ENCODE measurements around the gene UNC5A. TPM values are rescaled to one million over a fixed set of nuclear protein-coding genes. Genes with fewer than 3 reads are reported as not detected.
A peak's percentile ranks its signal among the peaks of the same experiment; 100 is the strongest.

Gene UNC5A
- total and polyA plus RNA-seq, 10 of the 15 experiments (the other 5 are each of a cell fraction or from before 2014, with no cell fraction given): not detected

- TF ChIP-seq RAD21 (IDR thresholded peaks at IDR 0.05; ENCODE audit: insufficient read depth, low read depth, low read length) (0 out of 2 replicates have a peak, but pooled peaks have one; percentile 2), CUX1 (IDR thresholded peaks at IDR 0.05; ENCODE audit: insufficient replicate concordance, low read depth, low read length) (no peak), NBN (IDR thresholded peaks at IDR 0.05) (no peak), SUZ12 (IDR thresholded peaks at IDR 0.05; ENCODE audit: unreplicated experiment) (peak; percentile 20)
Measured at GRCh38 chr5:176817841-176818377, 7.5 kb downstream of the UNC5A start (continued).

GRCh38 chr5:176818391-176819098 lies 8.2 kb downstream of the UNC5A start:
- Histone ChIP-seq H2AFZ (ENCODE audit: control insufficient read depth, low read depth, low read length) (0 out of 2 replicates have a peak overlapping the region, but pooled peaks have one; percentile 7), H3K9ac (ENCODE audit: control insufficient read depth, insufficient read depth, low read length) (no peak overlapping the region), H3K79me2 (ENCODE audit: control insufficient read depth, insufficient read depth, low read length) (no peaks in the 10 kb centered on the region), H3K4me1 (ENCODE audit: control insufficient read depth, insufficient read depth, low read length) (no peaks in the 10 kb centered on the region), H3K36me3 (ENCODE audit: control insufficient read depth in 2 of 2, insufficient read depth in 2 of 2, low read length in 1 of 2) (no peaks in the 10 kb centered on the region), H3K4me3 (no peak overlapping the region), H3K9me3 (replicated peaks; ENCODE audit: control insufficient read depth, insufficient read depth, low read length) (no peaks in the 10 kb centered on the region), H3K4me2 (ENCODE audit: control insufficient read depth, insufficient read depth) (0 out of 2 replicates have a peak overlapping the region, but pooled peaks have one; percentile 25), H3K27me3 (replicated peaks in 1 of 2; ENCODE audit: control insufficient read depth in 2 of 2, insufficient read depth in 2 of 2, low read length in 1 of 2) (peaks cover 0 to 12% of the 10 kb centered on the region in 2 experiments; a peak in 2 of 4 replicates), H3K27ac (ENCODE audit: control insufficient read depth, insufficient read depth) (no peak overlapping the region), H4K20me1 (ENCODE audit: control insufficient read depth, insufficient read depth) (no peaks in the 10 kb centered on the region; the same call in 1 of the 2 replicates)
- FAIRE-seq: no peak
- BruUV-seq (replicated peaks): no TSS peak
- peak; percentile 34 for DNase-seq (ENCODE audit: low read depth, low spot score)
- ChIA-PET RAD21 (ENCODE audit: unreplicated experiment) (interaction anchor here (1.3 kb wide), 1 partner anchor 158 kb away, joined by 3 read pairs; no protein-coding TSS in a partner anchor), CTCF (interaction anchor here (1.1 kb wide), 1 partner anchor 158 kb away, joined by 11 read pairs; no protein-coding TSS in a partner anchor), POLR2A (no interaction called here), SMC1A (ENCODE audit: uncharacterized antibody, unreplicated experiment) (interaction anchor here (1.7 kb wide), 1 partner anchor 158 kb away, joined by 6 read pairs; no protein-coding TSS in a partner anchor)
- 21% methylated on average over 12 of the region's 12 CpGs for whole genome bisulfite sequencing (ENCODE audit: insufficient coverage, insufficient replicate concordance, low lambda C conversion rate, missing lambda C conversion rate)
- intact Hi-C loops (cut with micrococcal nuclease; ENCODE audit: unreplicated experiment) (loop anchor here (5.0 to 10.0 kb wide), 2 partner anchors 136 to 294 kb away; no protein-coding TSS in a partner anchor), in situ Hi-C loops (cut with MboI) (no loop called here)
- ATAC-seq: peak; percentile 85
- TF ChIP-seq WRNIP1 (IDR thresholded peaks at IDR 0.05; ENCODE audit: borderline replicate concordance, low read depth, low read length) (no peak), NR2F1 (conservative IDR thresholded peaks at IDR 0.05) (peak; percentile 25; the same call in 1 of the 2 replicates), CBX3 (IDR thresholded peaks at IDR 0.05; ENCODE audit: borderline replicate concordance, low read depth) (no peak), RELB (IDR thresholded peaks at IDR 0.05; ENCODE audit: low read depth) (peak; percentile 31; the same call in 1 of the 2 replicates), POLR2AphosphoS5 (IDR thresholded peaks at IDR 0.05; ENCODE audit: low read length) (no peak), IKZF1 (conservative IDR thresholded peaks at IDR 0.05) (peak; percentile 37), POU2F2 (IDR thresholded peaks at IDR 0.05; ENCODE audit: borderline replicate concordance, low read depth, low read length) (no peak)

Measured in GM12878 (cell line).